SK-N-SH treated with all-trans-retinoic acid at 6 μM for 48 hours (cell line): ENCODE results near the gene FRMD4A.

Source experiments
- ARNTL ChIP-seq: fragments of 450-650 bp; formaldehyde crosslinking; IDR thresholded peaks from 2 replicates; pipeline ENCODE4 v1.5.0; 2020; ENCODE audit warnings: low read depth, mild to moderate bottlenecking, moderate library complexity, borderline replicate concordance
- BACH2 ChIP-seq: fragments of 250-450 bp; sonication (Bioruptor Pico); IDR thresholded peaks from 2 replicates; pipeline ENCODE4 v1.9.0; 2021; ENCODE audit warnings: mild to moderate bottlenecking, borderline replicate concordance
- ISL1 ChIP-seq: fragments of 250-450 bp; sonication (Bioruptor Pico); IDR thresholded peaks from 2 replicates; pipeline ENCODE4 v2.1.2; 2022; ENCODE audit warnings: mild to moderate bottlenecking, moderate library complexity
- POU6F1 ChIP-seq: fragments of 250-450 bp; sonication (Bioruptor Pico); IDR thresholded peaks from 2 replicates; pipeline ENCODE4 v1.8.0; 2021; ENCODE audit warnings: low read depth, mild to moderate bottlenecking, moderate library complexity, borderline replicate concordance
- PPARA ChIP-seq: fragments of 250-450 bp; sonication (Bioruptor Pico); IDR thresholded peaks from 2 replicates; pipeline ENCODE4 v1.5.0; 2020; ENCODE audit warnings: mild to moderate bottlenecking, borderline replicate concordance
- RARB ChIP-seq: fragments of 250-450 bp; sonication (Bioruptor Pico); IDR thresholded peaks from 2 replicates; pipeline ENCODE4 v1.8.0; 2021; ENCODE audit warnings: mild to moderate bottlenecking, moderate library complexity
- SNAI2 ChIP-seq: fragments of 250-450 bp; sonication (Bioruptor Pico); IDR thresholded peaks from 2 replicates; pipeline ENCODE4 v1.5.0; 2020; ENCODE audit warnings: mild to moderate bottlenecking, moderate library complexity
- ZNF565 ChIP-seq: fragments of 450-650 bp; formaldehyde crosslinking; conservative IDR thresholded peaks from 2 replicates; pipeline ENCODE4 v1.5.0; 2020; ENCODE audit warnings: low read depth, mild to moderate bottlenecking, moderate library complexity
- ZNF70 ChIP-seq: fragments of 450-650 bp; formaldehyde crosslinking; IDR thresholded peaks from 2 replicates; pipeline ENCODE4 v1.5.0; 2020; ENCODE audit warnings: mild to moderate bottlenecking, moderate library complexity
- TF ChIP-seq, protein P1 (sequence below): fragments of 250-450 bp; sonication (Bioruptor Pico); IDR thresholded peaks from 2 replicates; pipeline ENCODE4 v1.8.0; 2020; ENCODE audit warnings: mild to moderate bottlenecking, moderate library complexity, borderline replicate concordance
- TF ChIP-seq, protein P2 (sequence below): fragments of 250-450 bp; sonication (Bioruptor Pico); IDR thresholded peaks from 2 replicates; pipeline ENCODE4 v1.5.0; 2020; ENCODE audit warnings: mild to moderate bottlenecking, moderate library complexity

- TF ChIP-seq ZNF565 (CRISPR knock-in tag) (no peak), ZNF70 (no peak), ISL1 (CRISPR knock-in tag) (peak; percentile 82), ARNTL (CRISPR knock-in tag) (no peak), POU6F1 (CRISPR knock-in tag) (no peak), RARB (no peak), BACH2 (CRISPR knock-in tag) (no peak), PPARA (CRISPR knock-in tag) (no peak), SNAI2 (CRISPR knock-in tag) (no peak)
- TF ChIP-seq, protein P1, sequence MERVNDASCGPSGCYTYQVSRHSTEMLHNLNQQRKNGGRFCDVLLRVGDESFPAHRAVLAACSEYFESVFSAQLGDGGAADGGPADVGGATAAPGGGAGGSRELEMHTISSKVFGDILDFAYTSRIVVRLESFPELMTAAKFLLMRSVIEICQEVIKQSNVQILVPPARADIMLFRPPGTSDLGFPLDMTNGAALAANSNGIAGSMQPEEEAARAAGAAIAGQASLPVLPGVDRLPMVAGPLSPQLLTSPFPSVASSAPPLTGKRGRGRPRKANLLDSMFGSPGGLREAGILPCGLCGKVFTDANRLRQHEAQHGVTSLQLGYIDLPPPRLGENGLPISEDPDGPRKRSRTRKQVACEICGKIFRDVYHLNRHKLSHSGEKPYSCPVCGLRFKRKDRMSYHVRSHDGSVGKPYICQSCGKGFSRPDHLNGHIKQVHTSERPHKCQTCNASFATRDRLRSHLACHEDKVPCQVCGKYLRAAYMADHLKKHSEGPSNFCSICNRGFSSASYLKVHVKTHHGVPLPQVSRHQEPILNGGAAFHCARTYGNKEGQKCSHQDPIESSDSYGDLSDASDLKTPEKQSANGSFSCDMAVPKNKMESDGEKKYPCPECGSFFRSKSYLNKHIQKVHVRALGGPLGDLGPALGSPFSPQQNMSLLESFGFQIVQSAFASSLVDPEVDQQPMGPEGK = no peak
- TF ChIP-seq, protein P2, sequence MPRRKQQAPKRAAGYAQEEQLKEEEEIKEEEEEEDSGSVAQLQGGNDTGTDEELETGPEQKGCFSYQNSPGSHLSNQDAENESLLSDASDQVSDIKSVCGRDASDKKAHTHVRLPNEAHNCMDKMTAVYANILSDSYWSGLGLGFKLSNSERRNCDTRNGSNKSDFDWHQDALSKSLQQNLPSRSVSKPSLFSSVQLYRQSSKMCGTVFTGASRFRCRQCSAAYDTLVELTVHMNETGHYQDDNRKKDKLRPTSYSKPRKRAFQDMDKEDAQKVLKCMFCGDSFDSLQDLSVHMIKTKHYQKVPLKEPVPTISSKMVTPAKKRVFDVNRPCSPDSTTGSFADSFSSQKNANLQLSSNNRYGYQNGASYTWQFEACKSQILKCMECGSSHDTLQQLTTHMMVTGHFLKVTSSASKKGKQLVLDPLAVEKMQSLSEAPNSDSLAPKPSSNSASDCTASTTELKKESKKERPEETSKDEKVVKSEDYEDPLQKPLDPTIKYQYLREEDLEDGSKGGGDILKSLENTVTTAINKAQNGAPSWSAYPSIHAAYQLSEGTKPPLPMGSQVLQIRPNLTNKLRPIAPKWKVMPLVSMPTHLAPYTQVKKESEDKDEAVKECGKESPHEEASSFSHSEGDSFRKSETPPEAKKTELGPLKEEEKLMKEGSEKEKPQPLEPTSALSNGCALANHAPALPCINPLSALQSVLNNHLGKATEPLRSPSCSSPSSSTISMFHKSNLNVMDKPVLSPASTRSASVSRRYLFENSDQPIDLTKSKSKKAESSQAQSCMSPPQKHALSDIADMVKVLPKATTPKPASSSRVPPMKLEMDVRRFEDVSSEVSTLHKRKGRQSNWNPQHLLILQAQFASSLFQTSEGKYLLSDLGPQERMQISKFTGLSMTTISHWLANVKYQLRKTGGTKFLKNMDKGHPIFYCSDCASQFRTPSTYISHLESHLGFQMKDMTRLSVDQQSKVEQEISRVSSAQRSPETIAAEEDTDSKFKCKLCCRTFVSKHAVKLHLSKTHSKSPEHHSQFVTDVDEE (CRISPR knock-in tag) = no peak
Measured at GRCh38 chr10:13928451-13928850, 402.3 kb downstream of the FRMD4A start.
